WTC11 (cell line): ENCODE results near the gene ASTE1. TPM values are rescaled to one million over a fixed set of nuclear protein-coding genes. Genes with fewer than 3 reads are reported as not detected.

Source experiments
- ATAC-seq: fragments of 200-7000 bp; cut with Tn5 transposase; 2 replicates; pipeline ENCODE4 v1.10.0; 2021; ENCODE audit warnings: mild to moderate bottlenecking, moderate library complexity
- CTCF ChIA-PET: fragments of 300-600 bp; sonication (Branson Sonifier 250); formaldehyde crosslinking; loops from one replicate; lab custom pipeline; 2021; ENCODE audit warnings: antibody characterized with exemption; lab: Charles Lee
- POLR2A ChIA-PET: fragments of 350-600 bp; sonication (Branson Sonifier 250); formaldehyde crosslinking; loops from one replicate; lab custom pipeline; 2021; ENCODE audit warnings: antibody characterized with exemption; lab: Charles Lee
- DNase-seq: peaks from one replicate; pipeline ENCODE4 v3.0.0; 2021; ENCODE audit warnings: low spot score
- H3K27ac Mint-ChIP-seq: 2 replicates; pipeline ENCODE4 v1.8.0; 2021; ENCODE audit warnings: mixed read lengths
- H3K27me3 Mint-ChIP-seq: 2 replicates; pipeline ENCODE4 v1.8.0; 2021; ENCODE audit warnings: low read depth, mild to moderate bottlenecking, moderate library complexity, mixed read lengths
- H3K36me3 Mint-ChIP-seq: 2 replicates; pipeline ENCODE4 v1.8.0; 2021; ENCODE audit warnings: mixed read lengths
- H3K4me1 Mint-ChIP-seq: 2 replicates; pipeline ENCODE4 v1.8.0; 2022; ENCODE audit warnings: mixed read lengths
- H3K4me3 Mint-ChIP-seq: 2 replicates; pipeline ENCODE4 v1.8.0; 2021; ENCODE audit warnings: mild to moderate bottlenecking, moderate library complexity, mixed read lengths
- H3K9me3 Mint-ChIP-seq: 2 replicates; pipeline ENCODE4 v1.8.0; 2021; ENCODE audit warnings: mixed read lengths
- CBFB ChIP-seq: sonication (generic); formaldehyde crosslinking; IDR thresholded peaks from 2 replicates; pipeline ENCODE4 v1.8.1; 2022; ENCODE audit warnings: mild to moderate bottlenecking, low read depth, missing genetic modification reagents
- CREM ChIP-seq: sonication (generic); formaldehyde crosslinking; IDR thresholded peaks from 2 replicates; pipeline ENCODE4 v1.8.1; 2022; ENCODE audit warnings: mild to moderate bottlenecking, missing genetic modification reagents, moderate library complexity
- ERG ChIP-seq: fragments of 250-450 bp; sonication (Bioruptor Pico); IDR thresholded peaks from 2 replicates; pipeline ENCODE4 v1.8.0; 2021; ENCODE audit warnings: mild to moderate bottlenecking
- GABPB1 ChIP-seq: sonication (generic); formaldehyde crosslinking; IDR thresholded peaks from 2 replicates; pipeline ENCODE4 v1.8.1; 2023; ENCODE audit warnings: mild to moderate bottlenecking, missing genetic modification reagents
- IRF2 ChIP-seq: sonication (generic); formaldehyde crosslinking; IDR thresholded peaks from 2 replicates; pipeline ENCODE4 v1.8.0; 2022; ENCODE audit warnings: low read depth, missing genetic modification reagents, borderline replicate concordance
- KAT7 ChIP-seq: sonication (generic); formaldehyde crosslinking; IDR thresholded peaks from 2 replicates; pipeline ENCODE4 v1.8.1; 2023; ENCODE audit warnings: missing genetic modification reagents, mild to moderate bottlenecking, borderline replicate concordance
- MYBL2 ChIP-seq: sonication (generic); formaldehyde crosslinking; IDR thresholded peaks from 2 replicates; pipeline ENCODE4 v1.8.1; 2023; ENCODE audit warnings: mild to moderate bottlenecking, moderate library complexity, missing genetic modification reagents
- OVOL2 ChIP-seq: fragments of 250-450 bp; sonication (Bioruptor Pico); IDR thresholded peaks from 2 replicates; pipeline ENCODE4 v1.9.0; 2021; ENCODE audit warnings: mild to moderate bottlenecking, borderline replicate concordance
- SOX15 ChIP-seq: fragments of 250-450 bp; sonication (Bioruptor Pico); IDR thresholded peaks from 2 replicates; pipeline ENCODE4 v1.9.0; 2021; ENCODE audit warnings: mild to moderate bottlenecking
- SP1 ChIP-seq: sonication (generic); formaldehyde crosslinking; conservative IDR thresholded peaks from 2 replicates; pipeline ENCODE4 v1.8.1; 2022; ENCODE audit warnings: missing genetic modification reagents
- TEAD1 ChIP-seq: sonication (generic); formaldehyde crosslinking; IDR thresholded peaks from 2 replicates; pipeline ENCODE4 v1.8.0; 2022; ENCODE audit warnings: mild to moderate bottlenecking, missing genetic modification reagents
- TEAD4 ChIP-seq: sonication (generic); formaldehyde crosslinking; IDR thresholded peaks from 2 replicates; pipeline ENCODE4 v1.8.0; 2022; ENCODE audit warnings: mild to moderate bottlenecking, missing genetic modification reagents
- ZNF219 ChIP-seq: sonication (generic); formaldehyde crosslinking; IDR thresholded peaks from 2 replicates; pipeline ENCODE4 v1.8.0; 2023; ENCODE audit warnings: missing genetic modification reagents, mild to moderate bottlenecking, borderline replicate concordance
- ZNF232 ChIP-seq: sonication (generic); formaldehyde crosslinking; IDR thresholded peaks from 2 replicates; pipeline ENCODE4 v1.8.0; 2022; ENCODE audit warnings: mild to moderate bottlenecking, missing genetic modification reagents
- ZNF263 ChIP-seq: sonication (generic); formaldehyde crosslinking; IDR thresholded peaks from 2 replicates; pipeline ENCODE4 v1.8.1; 2022; ENCODE audit warnings: low read depth, mild to moderate bottlenecking, moderate library complexity, missing genetic modification reagents
- ZNF317 ChIP-seq: sonication (generic); formaldehyde crosslinking; IDR thresholded peaks from 2 replicates; pipeline ENCODE4 v1.8.1; 2023; ENCODE audit warnings: low read depth, mild to moderate bottlenecking, moderate library complexity, missing genetic modification reagents, borderline replicate concordance
- total RNA-seq: library from RNA; stranded (reverse); gene quantifications from 3 replicates; pipeline ENCODE4 v1.2.3, GENCODE V29; 2021
- TF ChIP-seq, protein P1 (sequence below): sonication (generic); formaldehyde crosslinking; IDR thresholded peaks from 2 replicates; pipeline ENCODE4 v1.8.0; 2023; ENCODE audit warnings: mild to moderate bottlenecking, missing genetic modification reagents
- TF ChIP-seq, protein P2 (sequence below): sonication (generic); formaldehyde crosslinking; IDR thresholded peaks from 2 replicates; pipeline ENCODE4 v1.8.0; 2022; ENCODE audit warnings: mild to moderate bottlenecking, missing genetic modification reagents
- TF ChIP-seq, protein P3 (sequence below): sonication (generic); formaldehyde crosslinking; IDR thresholded peaks from 2 replicates; pipeline ENCODE4 v1.8.0; 2022; ENCODE audit warnings: mild to moderate bottlenecking, missing genetic modification reagents
- TF ChIP-seq, protein P4 (sequence below): sonication (generic); formaldehyde crosslinking; IDR thresholded peaks from 2 replicates; pipeline ENCODE4 v1.8.0; 2022; ENCODE audit warnings: missing genetic modification reagents
- TF ChIP-seq, protein P5 (sequence below): fragments of 250-450 bp; sonication (Bioruptor Pico); IDR thresholded peaks from 2 replicates; pipeline ENCODE4 v1.9.0; 2021; ENCODE audit warnings: moderate library complexity, mild to moderate bottlenecking, inconsistent platforms, borderline replicate concordance
- TF ChIP-seq, protein P6 (sequence below): sonication (generic); formaldehyde crosslinking; IDR thresholded peaks from 2 replicates; pipeline ENCODE4 v1.8.1; 2022; ENCODE audit warnings: low read depth, missing genetic modification reagents, borderline replicate concordance

Gene ASTE1
- total RNA-seq, 1 experiment from 2014 or later = 5.8 TPM

GRCh38 chr3:130992344-130992743 lies 34.3 kb downstream of the ASTE1 start (continued):
- TF ChIP-seq TEAD1 (CRISPR knock-in tag) = no peak
- TF ChIP-seq TEAD4 = no peak
- no peak for TF ChIP-seq ZNF317
- no peak for TF ChIP-seq IRF2 (CRISPR knock-in tag)

DNA sequence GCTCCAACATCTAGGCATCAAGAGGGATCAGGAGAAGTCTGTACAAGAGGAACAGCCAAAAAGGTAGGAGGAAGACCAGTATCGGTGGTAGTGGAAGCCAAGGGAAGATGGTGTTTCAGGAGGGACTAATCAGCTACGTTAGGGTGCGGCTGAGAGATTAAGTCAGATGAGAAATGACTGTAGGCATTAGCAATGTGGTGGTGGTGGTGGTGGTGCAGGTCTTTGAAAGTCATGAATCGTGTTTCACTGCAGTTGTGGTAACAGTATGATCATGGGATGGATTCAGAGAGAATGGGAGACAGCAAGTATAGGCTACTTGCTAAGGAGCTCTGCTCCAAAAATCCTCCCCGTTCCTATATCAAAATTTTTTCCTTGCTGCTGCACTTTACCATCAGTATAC lies 35.5 kb downstream of the ASTE1 start:
- no peak overlapping the region for H3K4me3 Mint-ChIP-seq
- no peak for ATAC-seq
- CTCF ChIA-PET = no interaction called here
- peaks cover 3% of the 10 kb centered on the region; the same call in 1 of the 2 replicates for H3K4me1 Mint-ChIP-seq
- no peak overlapping the region for H3K27ac Mint-ChIP-seq
- no peak for DNase-seq
- H3K27me3 Mint-ChIP-seq = no peaks in the 10 kb centered on the region
- POLR2A ChIA-PET = no interaction called here
- H3K36me3 Mint-ChIP-seq = peaks cover 17% of the 10 kb centered on the region
- peaks cover 4% of the 10 kb centered on the region for H3K9me3 Mint-ChIP-seq
- TF ChIP-seq ZNF219 (CRISPR knock-in tag) = no peak
- no peak for TF ChIP-seq ERG (CRISPR knock-in tag)
- no peak for TF ChIP-seq TEAD1 (CRISPR knock-in tag)
- TF ChIP-seq, protein P1, sequence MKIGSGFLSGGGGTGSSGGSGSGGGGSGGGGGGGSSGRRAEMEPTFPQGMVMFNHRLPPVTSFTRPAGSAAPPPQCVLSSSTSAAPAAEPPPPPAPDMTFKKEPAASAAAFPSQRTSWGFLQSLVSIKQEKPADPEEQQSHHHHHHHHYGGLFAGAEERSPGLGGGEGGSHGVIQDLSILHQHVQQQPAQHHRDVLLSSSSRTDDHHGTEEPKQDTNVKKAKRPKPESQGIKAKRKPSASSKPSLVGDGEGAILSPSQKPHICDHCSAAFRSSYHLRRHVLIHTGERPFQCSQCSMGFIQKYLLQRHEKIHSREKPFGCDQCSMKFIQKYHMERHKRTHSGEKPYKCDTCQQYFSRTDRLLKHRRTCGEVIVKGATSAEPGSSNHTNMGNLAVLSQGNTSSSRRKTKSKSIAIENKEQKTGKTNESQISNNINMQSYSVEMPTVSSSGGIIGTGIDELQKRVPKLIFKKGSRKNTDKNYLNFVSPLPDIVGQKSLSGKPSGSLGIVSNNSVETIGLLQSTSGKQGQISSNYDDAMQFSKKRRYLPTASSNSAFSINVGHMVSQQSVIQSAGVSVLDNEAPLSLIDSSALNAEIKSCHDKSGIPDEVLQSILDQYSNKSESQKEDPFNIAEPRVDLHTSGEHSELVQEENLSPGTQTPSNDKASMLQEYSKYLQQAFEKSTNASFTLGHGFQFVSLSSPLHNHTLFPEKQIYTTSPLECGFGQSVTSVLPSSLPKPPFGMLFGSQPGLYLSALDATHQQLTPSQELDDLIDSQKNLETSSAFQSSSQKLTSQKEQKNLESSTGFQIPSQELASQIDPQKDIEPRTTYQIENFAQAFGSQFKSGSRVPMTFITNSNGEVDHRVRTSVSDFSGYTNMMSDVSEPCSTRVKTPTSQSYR = no peak
- TF ChIP-seq, protein P2, sequence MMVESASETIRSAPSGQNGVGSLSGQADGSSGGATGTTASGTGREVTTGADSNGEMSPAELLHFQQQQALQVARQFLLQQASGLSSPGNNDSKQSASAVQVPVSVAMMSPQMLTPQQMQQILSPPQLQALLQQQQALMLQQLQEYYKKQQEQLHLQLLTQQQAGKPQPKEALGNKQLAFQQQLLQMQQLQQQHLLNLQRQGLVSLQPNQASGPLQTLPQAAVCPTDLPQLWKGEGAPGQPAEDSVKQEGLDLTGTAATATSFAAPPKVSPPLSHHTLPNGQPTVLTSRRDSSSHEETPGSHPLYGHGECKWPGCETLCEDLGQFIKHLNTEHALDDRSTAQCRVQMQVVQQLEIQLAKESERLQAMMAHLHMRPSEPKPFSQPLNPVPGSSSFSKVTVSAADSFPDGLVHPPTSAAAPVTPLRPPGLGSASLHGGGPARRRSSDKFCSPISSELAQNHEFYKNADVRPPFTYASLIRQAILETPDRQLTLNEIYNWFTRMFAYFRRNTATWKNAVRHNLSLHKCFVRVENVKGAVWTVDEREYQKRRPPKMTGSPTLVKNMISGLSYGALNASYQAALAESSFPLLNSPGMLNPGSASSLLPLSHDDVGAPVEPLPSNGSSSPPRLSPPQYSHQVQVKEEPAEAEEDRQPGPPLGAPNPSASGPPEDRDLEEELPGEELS (CRISPR knock-in tag) = no peak
- TF ChIP-seq SP1 = no peak
- no peak for TF ChIP-seq ZNF232 (CRISPR knock-in tag)
- TF ChIP-seq SOX15 (CRISPR knock-in tag) = no peak
- TF ChIP-seq, protein P3, sequence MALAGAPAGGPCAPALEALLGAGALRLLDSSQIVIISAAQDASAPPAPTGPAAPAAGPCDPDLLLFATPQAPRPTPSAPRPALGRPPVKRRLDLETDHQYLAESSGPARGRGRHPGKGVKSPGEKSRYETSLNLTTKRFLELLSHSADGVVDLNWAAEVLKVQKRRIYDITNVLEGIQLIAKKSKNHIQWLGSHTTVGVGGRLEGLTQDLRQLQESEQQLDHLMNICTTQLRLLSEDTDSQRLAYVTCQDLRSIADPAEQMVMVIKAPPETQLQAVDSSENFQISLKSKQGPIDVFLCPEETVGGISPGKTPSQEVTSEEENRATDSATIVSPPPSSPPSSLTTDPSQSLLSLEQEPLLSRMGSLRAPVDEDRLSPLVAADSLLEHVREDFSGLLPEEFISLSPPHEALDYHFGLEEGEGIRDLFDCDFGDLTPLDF (CRISPR knock-in tag) = no peak
- no peak for TF ChIP-seq CBFB
- no peak for TF ChIP-seq ZNF317
- no peak for TF ChIP-seq GABPB1 (CRISPR knock-in tag)
- no peak for TF ChIP-seq KAT7
- TF ChIP-seq CREM = no peak
- no peak for TF ChIP-seq OVOL2 (CRISPR knock-in tag)

GRCh38 chr3:130990282-130990681 lies 36.3 kb downstream of the ASTE1 start:
- Mint-ChIP-seq H3K4me3 (no peak overlapping the region), H3K27ac (peak overlapping the region; percentile 29; the same call in 1 of the 2 replicates), H3K4me1 (peaks cover 3% of the 10 kb centered on the region; the same call in 1 of the 2 replicates), H3K9me3 (peaks cover 4% of the 10 kb centered on the region), H3K36me3 (peaks cover 12% of the 10 kb centered on the region), H3K27me3 (no peaks in the 10 kb centered on the region)
- ATAC-seq = no peak
- POLR2A ChIA-PET = no interaction called here
- TF ChIP-seq, protein P4, sequence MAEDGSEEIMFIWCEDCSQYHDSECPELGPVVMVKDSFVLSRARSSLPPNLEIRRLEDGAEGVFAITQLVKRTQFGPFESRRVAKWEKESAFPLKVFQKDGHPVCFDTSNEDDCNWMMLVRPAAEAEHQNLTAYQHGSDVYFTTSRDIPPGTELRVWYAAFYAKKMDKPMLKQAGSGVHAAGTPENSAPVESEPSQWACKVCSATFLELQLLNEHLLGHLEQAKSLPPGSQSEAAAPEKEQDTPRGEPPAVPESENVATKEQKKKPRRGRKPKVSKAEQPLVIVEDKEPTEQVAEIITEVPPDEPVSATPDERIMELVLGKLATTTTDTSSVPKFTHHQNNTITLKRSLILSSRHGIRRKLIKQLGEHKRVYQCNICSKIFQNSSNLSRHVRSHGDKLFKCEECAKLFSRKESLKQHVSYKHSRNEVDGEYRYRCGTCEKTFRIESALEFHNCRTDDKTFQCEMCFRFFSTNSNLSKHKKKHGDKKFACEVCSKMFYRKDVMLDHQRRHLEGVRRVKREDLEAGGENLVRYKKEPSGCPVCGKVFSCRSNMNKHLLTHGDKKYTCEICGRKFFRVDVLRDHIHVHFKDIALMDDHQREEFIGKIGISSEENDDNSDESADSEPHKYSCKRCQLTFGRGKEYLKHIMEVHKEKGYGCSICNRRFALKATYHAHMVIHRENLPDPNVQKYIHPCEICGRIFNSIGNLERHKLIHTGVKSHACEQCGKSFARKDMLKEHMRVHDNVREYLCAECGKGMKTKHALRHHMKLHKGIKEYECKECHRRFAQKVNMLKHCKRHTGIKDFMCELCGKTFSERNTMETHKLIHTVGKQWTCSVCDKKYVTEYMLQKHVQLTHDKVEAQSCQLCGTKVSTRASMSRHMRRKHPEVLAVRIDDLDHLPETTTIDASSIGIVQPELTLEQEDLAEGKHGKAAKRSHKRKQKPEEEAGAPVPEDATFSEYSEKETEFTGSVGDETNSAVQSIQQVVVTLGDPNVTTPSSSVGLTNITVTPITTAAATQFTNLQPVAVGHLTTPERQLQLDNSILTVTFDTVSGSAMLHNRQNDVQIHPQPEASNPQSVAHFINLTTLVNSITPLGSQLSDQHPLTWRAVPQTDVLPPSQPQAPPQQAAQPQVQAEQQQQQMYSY (CRISPR knock-in tag) = no peak
- TF ChIP-seq ZNF263 (CRISPR knock-in tag) (no peak), MYBL2 (CRISPR knock-in tag) (no peak)
- TF ChIP-seq, protein P5, sequence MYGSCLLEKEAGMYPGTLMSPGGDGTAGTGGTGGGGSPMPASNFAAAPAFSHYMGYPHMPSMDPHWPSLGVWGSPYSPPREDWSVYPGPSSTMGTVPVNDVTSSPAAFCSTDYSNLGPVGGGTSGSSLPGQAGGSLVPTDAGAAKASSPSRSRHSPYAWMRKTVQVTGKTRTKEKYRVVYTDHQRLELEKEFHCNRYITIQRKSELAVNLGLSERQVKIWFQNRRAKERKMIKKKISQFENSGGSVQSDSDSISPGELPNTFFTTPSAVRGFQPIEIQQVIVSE (CRISPR knock-in tag) = no peak
- TF ChIP-seq, protein P6, sequence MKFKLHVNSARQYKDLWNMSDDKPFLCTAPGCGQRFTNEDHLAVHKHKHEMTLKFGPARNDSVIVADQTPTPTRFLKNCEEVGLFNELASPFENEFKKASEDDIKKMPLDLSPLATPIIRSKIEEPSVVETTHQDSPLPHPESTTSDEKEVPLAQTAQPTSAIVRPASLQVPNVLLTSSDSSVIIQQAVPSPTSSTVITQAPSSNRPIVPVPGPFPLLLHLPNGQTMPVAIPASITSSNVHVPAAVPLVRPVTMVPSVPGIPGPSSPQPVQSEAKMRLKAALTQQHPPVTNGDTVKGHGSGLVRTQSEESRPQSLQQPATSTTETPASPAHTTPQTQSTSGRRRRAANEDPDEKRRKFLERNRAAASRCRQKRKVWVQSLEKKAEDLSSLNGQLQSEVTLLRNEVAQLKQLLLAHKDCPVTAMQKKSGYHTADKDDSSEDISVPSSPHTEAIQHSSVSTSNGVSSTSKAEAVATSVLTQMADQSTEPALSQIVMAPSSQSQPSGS (CRISPR knock-in tag) = no peak
- no peak for DNase-seq
- CTCF ChIA-PET = no interaction called here
